Stimulated activated CD8-positive, alpha-beta memory T cell treated with anti-CD3 and anti-CD28 coated beads, Interleukin-2, amount 100 ng/mL, for 1 hour (primary cell): Measurements from ENCODE around the gene PODN.

ENCODE experiments used
- DNase-seq, 2 donors: peaks; one replicate each; pipeline ENCODE4 v3.0.0-alpha.2; 2020; ENCODE audit warnings: low read depth in 2 of 2

Gene PODN

GRCh38 chr1:53050310-53050709 is 11.7 kb upstream of the PODN start:
- DNase-seq = no peak

- DNase-seq = no peak
Measured at GRCh38 chr1:53051676-53052075, 10.3 kb upstream of the PODN start.

GRCh38 chr1:53057127-53057526 is 4.9 kb upstream of the PODN start:
- no peak for DNase-seq

GRCh38 chr1:53060579-53060978 is 1.4 kb upstream of the PODN start:
- DNase-seq = no peak

GRCh38 chr1:53061123-53061858 is 722 bp upstream of the PODN start:
- DNase-seq = no peak

GRCh38 chr1:53062708-53063591 is 937 bp downstream of the PODN start:
- no peak for DNase-seq

GRCh38 chr1:53063744-53064515 is 1.9 kb downstream of the PODN start:
- DNase-seq = no peak

GRCh38 chr1:53065391-53065790 is 3.4 kb downstream of the PODN start:
- no peak for DNase-seq

GRCh38 chr1:53066488-53066887 is 4.5 kb downstream of the PODN start:
- DNase-seq = no peak

- DNase-seq = no peak
Measured at GRCh38 chr1:53066891-53067738, 5.1 kb downstream of the PODN start.

GRCh38 chr1:53067886-53068285 is 5.9 kb downstream of the PODN start:
- no peak for DNase-seq

GRCh38 chr1:53068314-53069099 is 6.5 kb downstream of the PODN start:
- DNase-seq = no peak

- no peak for DNase-seq
Measured at GRCh38 chr1:53069265-53069662, 7.3 kb downstream of the PODN start.

- no peak for DNase-seq
Measured at GRCh38 chr1:53069663-53070327, 7.8 kb downstream of the PODN start.

GRCh38 chr1:53070621-53071020 is 8.6 kb downstream of the PODN start:
- DNase-seq = no peak

- DNase-seq = no peak
Measured at GRCh38 chr1:53071167-53071865, 9.3 kb downstream of the PODN start.

GRCh38 chr1:53071915-53072314 is 9.9 kb downstream of the PODN start:
- DNase-seq = no peak

- DNase-seq = no peak
Measured at GRCh38 chr1:53073287-53073686, 11.3 kb downstream of the PODN start.

- DNase-seq = no peak
Measured at GRCh38 chr1:53073868-53074311, 11.9 kb downstream of the PODN start.
